ENCODE data around the gene IFNAR1.
"Not testable (repeated sequence)": the region's sequence is repeated elsewhere in the genome, so short reads cannot be mapped to it uniquely, and the experiment has no call there.

IFNAR1 gene

GRCh38 chr21:33308586-33309490, 15.9 kb upstream of the IFNAR1 start:
- peak; percentile 77 for DNase-seq

- DNase-seq, result no peak
Measured at GRCh38 chr21:33309778-33310177, 15.0 kb upstream of the IFNAR1 start.

GRCh38 chr21:33312121-33312520, 12.6 kb upstream of the IFNAR1 start:
- no peak for DNase-seq

GRCh38 chr21:33313183-33313582, 11.6 kb upstream of the IFNAR1 start:
- no peak for DNase-seq

GRCh38 chr21:33313611-33314010, 11.2 kb upstream of the IFNAR1 start:
- no peak for DNase-seq

GRCh38 chr21:33314111-33314510, 10.7 kb upstream of the IFNAR1 start:
- DNase-seq, result peak; percentile 91

GRCh38 chr21:33315946-33316710, 8.6 kb upstream of the IFNAR1 start:
- DNase-seq, result no peak

GRCh38 chr21:33317145-33317544, 7.6 kb upstream of the IFNAR1 start:
- peak; percentile 34 for DNase-seq

- no peak for DNase-seq
Measured at GRCh38 chr21:33317786-33318486, 6.8 kb upstream of the IFNAR1 start.

- DNase-seq, result not testable (repeated sequence)
Measured at GRCh38 chr21:33321005-33321404, 3.8 kb upstream of the IFNAR1 start.

- DNase-seq, result not testable (repeated sequence)
Measured at GRCh38 chr21:33323610-33324009, 1.2 kb upstream of the IFNAR1 start.

GRCh38 chr21:33325222-33326067, 675 bp downstream of the IFNAR1 start:
- DNase-seq, result peak; percentile 45

- no peak for DNase-seq
Measured at GRCh38 chr21:33327326-33327725, 2.6 kb downstream of the IFNAR1 start.

- DNase-seq, result no peak
Measured at GRCh38 chr21:33327792-33328433, 3.1 kb downstream of the IFNAR1 start.

GRCh38 chr21:33330726-33331125, 6.0 kb downstream of the IFNAR1 start:
- DNase-seq, result no peak

GRCh38 chr21:33332143-33332542, 7.4 kb downstream of the IFNAR1 start:
- no peak for DNase-seq

- no peak for DNase-seq
Measured at GRCh38 chr21:33334191-33334590, 9.4 kb downstream of the IFNAR1 start.

- no peak for DNase-seq
Measured at GRCh38 chr21:33334824-33335223, 10.1 kb downstream of the IFNAR1 start.

GRCh38 chr21:33339135-33339534, 14.4 kb downstream of the IFNAR1 start:
- no peak for DNase-seq

- no peak for DNase-seq
Measured at GRCh38 chr21:33339918-33340317, 15.1 kb downstream of the IFNAR1 start.

- no peak for DNase-seq
Measured at GRCh38 chr21:33345751-33346238, 21.0 kb downstream of the IFNAR1 start.

- no peak for DNase-seq
Measured at GRCh38 chr21:33348706-33349105, 23.9 kb downstream of the IFNAR1 start.
